Posterior vena cava (tissue), 2 donors: Measurements from ENCODE around the gene ARHGAP8. TPM values are rescaled to one million over a fixed set of nuclear protein-coding genes. Genes with fewer than 3 reads are reported as not detected.
A peak's percentile ranks its signal among the peaks of the same experiment; 100 is the strongest.

ENCODE experiments used
- DNase-seq: peaks from one replicate; pipeline ENCODE4 v3.0.0-alpha.2; 2020; ENCODE audit warnings: low spot score
- intact Hi-C, 2 donors: fragments of 100-400 bp; cut with DNase I; formaldehyde crosslinking; loops; one replicate each; pipeline versions ENCODE4 v1.14.1 to v1.14.2; 2022 to 2023
- total RNA-seq, 2 donors: library from RNA; stranded (reverse); fragmentation: NEBNext Ultra II Directional; extraction: Animal tissue kit (Norgen Biotek cat#: 25700); gene quantifications; one replicate each; pipeline ENCODE4 v1.2.1, GENCODE V29; 2021
- donor health status: DM: yes; HTN: yes; CAD: no.
- donor health status: DM: yes; HTN: yes; CAD: no.

Gene ARHGAP8
- total RNA-seq, 2 donors from 2014 or later, result 1.4 TPM

- no peak for DNase-seq
- intact Hi-C loops, result no loop called here
Measured at GRCh38 chr22:44723801-44724200, 28.6 kb upstream of the ARHGAP8 start.

GRCh38 chr22:44724416-44724815, 28.0 kb upstream of the ARHGAP8 start:
- no peak for DNase-seq
- intact Hi-C loops, result no loop called here

GRCh38 chr22:44724859-44725258, 27.5 kb upstream of the ARHGAP8 start:
- no peak for DNase-seq
- intact Hi-C loops, result no loop called here

DNA sequence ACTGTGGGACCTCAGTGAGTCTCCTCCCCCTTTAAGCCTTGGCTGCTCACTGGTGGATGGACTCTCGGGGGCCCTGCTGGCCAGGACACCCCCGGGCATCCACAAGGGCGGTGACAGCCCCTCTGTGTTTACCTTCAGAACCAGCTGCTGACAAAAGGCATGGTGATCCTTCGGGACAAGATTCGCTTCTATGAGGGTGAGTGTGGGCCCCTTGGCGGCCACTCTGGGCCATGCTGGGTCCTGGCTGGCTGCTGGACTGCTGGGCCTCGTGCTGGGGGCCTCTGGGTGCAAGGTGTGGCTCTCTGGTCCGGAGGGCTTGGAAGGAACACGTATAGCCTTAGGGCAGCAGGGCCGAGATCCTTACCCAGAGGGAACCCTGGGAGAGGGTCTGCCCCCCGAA, 25.9 kb upstream of the ARHGAP8 start:
- intact Hi-C loops, result no loop called here
- no peak for DNase-seq

DNA sequence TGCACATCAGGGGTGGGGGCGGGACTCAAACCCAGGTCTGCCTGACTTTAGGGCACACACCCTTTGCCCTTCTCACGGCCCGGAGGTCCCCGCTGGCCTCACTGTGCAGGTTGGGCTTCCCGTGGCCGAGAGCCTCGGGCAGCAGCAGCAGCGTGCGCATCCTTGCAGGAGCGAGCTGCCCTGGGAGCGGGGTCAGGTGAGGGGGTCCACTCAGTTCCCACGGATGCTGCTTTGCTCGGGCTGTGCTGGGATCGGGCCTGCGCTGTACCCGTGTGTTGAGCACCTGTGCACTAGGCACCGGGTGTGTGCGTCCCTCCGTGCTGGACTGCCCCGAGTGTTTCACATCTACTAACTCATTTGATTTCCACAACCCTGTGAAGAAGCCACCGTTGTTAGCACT, 25.2 kb upstream of the ARHGAP8 start:
- intact Hi-C loops, result no loop called here

DNA sequence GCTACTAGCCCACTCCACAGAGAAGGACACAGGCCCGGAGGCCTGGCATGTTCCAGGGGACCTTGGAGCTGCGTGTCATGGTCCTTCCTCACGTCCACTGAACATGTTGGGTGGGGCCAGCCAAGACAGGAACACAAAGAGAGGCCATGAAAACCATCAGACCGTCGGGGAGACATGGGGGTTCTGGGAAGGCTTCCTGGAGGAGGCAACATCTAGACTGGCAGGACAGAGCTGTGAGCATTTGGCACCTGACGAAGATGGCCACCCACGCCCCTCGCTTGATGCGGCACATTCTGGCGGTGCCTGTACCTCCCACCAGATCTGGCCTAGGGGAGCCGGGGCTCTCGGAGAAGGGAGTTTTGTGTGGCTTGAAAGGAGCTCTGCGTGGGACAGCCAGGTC, 24.7 kb upstream of the ARHGAP8 start:
- intact Hi-C loops, result no loop called here
- no peak for DNase-seq

More for the DNA sequence above, 25.2 kb upstream of the ARHGAP8 start:
- no peak for DNase-seq

- intact Hi-C loops, result no loop called here
- no peak for DNase-seq
Measured at GRCh38 chr22:44728761-44729324, 23.5 kb upstream of the ARHGAP8 start.

DNA sequence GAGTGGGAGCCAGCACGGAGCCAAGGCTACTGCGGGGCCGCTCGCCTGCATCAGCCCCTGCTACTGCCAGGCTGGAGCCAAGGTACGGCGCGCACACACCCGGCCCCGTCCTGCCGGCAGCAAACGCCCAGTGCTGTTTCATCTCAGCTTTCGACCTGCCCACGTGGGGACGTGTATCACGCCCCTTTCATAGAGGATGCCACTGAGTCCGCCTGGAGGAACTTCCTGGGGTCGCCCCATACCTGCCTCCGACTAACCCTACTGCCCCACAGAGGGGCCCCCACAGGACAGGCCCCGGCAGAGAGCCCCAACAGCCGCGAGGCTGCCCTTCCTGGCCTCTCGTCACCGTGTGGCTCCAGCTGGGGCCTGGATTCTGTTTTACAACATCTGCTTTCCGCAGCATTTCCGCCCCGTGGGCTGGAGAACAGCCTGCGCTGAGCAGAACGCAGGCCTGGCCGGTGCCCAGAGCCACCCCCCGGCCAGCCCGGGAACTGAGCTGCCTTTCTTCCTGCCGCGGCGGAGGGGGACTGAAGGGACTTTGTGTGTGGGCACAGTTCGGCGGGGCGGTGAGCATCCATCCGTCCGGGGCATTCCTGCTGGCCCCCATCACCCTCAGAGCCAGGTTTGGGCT, 22.9 kb upstream of the ARHGAP8 start:
- peak; percentile 88 for DNase-seq
- intact Hi-C loops, result no loop called here

GRCh38 chr22:44730022-44730393, 22.4 kb upstream of the ARHGAP8 start:
- intact Hi-C loops, result no loop called here
- DNase-seq, result no peak

GRCh38 chr22:44730490-44731356, 21.7 kb upstream of the ARHGAP8 start:
- DNase-seq, result no peak
- intact Hi-C loops, result no loop called here

DNA sequence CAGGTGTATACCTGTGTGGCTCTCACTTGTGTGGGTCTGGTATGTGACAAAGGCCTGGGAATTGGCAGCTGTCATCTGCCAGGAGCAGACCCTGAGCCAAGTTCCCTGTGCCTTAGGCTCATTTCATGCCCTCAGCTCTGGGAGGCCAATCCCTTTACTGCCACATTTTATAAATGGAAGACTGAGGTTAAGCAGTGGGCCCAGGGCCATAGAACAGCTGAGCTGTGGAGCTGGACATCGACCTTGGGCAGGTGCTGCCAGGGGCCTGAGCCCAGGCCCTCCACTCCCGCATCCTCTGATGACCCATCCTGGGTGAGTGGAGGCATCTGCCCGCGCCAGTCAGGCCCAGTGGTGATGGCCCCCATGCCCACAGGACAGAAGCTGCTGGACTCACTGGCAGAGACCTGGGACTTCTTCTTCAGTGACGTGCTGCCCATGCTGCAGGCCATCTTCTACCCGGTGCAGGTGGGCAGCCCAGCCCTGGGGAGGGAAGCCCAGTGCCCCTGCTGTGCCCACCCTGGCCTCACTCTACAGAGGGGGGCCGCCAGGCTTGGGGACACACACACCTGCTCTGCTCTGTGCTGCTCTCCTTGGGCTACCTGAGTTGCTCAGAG, 20.9 kb upstream of the ARHGAP8 start:
- intact Hi-C loops, result no loop called here
- no peak for DNase-seq

GRCh38 chr22:44732017-44732561, 20.3 kb upstream of the ARHGAP8 start:
- no peak for DNase-seq
- intact Hi-C loops, result no loop called here

DNA sequence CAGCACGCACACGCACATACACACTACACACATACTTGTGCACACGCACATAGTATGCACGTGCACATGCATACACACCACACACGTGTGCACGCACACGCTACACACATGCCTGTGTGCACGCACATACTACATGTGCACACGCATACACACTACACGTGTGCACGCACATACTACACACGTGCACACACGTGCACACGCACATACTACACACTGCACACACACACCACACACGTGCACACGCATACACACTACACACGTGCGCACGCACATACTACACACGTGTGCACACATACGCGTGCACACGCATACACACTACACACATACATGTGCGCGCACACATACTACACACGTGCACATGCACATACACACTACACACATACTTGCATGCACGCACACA, 19.7 kb upstream of the ARHGAP8 start:
- no peak for DNase-seq
- intact Hi-C loops, result no loop called here

GRCh38 chr22:44733426-44734106, 18.8 kb upstream of the ARHGAP8 start:
- intact Hi-C loops, result loop anchor here in 1 of 2 donors (2.0 kb wide), 1 partner anchor 37 kb away; no protein-coding TSS in a partner anchor
- DNase-seq, result peak; percentile 70

GRCh38 chr22:44734278-44734677, 18.1 kb upstream of the ARHGAP8 start:
- no peak for DNase-seq
- intact Hi-C loops, result loop anchor here in 1 of 2 donors (2.0 kb wide), 1 partner anchor 37 kb away; no protein-coding TSS in a partner anchor

- no peak for DNase-seq
- intact Hi-C loops, result loop anchor here (2.0 to 5.0 kb wide), 2 partner anchors 38 kb away; no protein-coding TSS in a partner anchor
Measured at GRCh38 chr22:44734801-44735517, 17.4 kb upstream of the ARHGAP8 start.

- peak; percentile 90 for DNase-seq
- intact Hi-C loops, result loop anchor here (2.0 to 5.0 kb wide), 2 partner anchors 38 to 39 kb away; no protein-coding TSS in a partner anchor
Measured at GRCh38 chr22:44735518-44736428, 16.6 kb upstream of the ARHGAP8 start.
